COLO668 (cell line): ENCODE measurements around the gene ZBTB46.

Source experiments
- DNase-seq: peaks from one replicate; lab custom pipeline; 2025; ENCODE audit not compliant: unreplicated experiment; lab: John Stamatoyannopoulos, UW

Gene ZBTB46

GRCh38 chr20:63697357-63697867, 133.7 kb downstream of the ZBTB46 start:
- peak; percentile 21 for DNase-seq

GRCh38 chr20:63696628-63697356, 134.3 kb downstream of the ZBTB46 start, which contains the start of gene TNFRSF6B:
TSS of gene TNFRSF6B (plus strand) at chr20:63696652. CDS start at chr20:63696768, 116 bp downstream.
- DNase-seq = no peak

- no peak for DNase-seq
These were observed 134.8 kb downstream of the ZBTB46 start for GRCh38 chr20:63696306-63696627.

- no peak for DNase-seq
These were observed 135.4 kb downstream of the ZBTB46 start for GRCh38 chr20:63695424-63696305.

GRCh38 chr20:63694584-63695423, 136.3 kb downstream of the ZBTB46 start:
- no peak for DNase-seq

GRCh38 chr20:63693733-63694583, 137.1 kb downstream of the ZBTB46 start:
- DNase-seq = no peak
